ENCODE data around the gene GPER1. TPM values are rescaled to one million over a fixed set of nuclear protein-coding genes. Genes with fewer than 3 reads are reported as not detected.

The GPER1 gene
- total and polyA plus RNA-seq, 2 donors (not counting 3 experiments of a cell fraction or from before 2014, with no cell fraction given) = 0.77 to 2.3 TPM

DNA sequence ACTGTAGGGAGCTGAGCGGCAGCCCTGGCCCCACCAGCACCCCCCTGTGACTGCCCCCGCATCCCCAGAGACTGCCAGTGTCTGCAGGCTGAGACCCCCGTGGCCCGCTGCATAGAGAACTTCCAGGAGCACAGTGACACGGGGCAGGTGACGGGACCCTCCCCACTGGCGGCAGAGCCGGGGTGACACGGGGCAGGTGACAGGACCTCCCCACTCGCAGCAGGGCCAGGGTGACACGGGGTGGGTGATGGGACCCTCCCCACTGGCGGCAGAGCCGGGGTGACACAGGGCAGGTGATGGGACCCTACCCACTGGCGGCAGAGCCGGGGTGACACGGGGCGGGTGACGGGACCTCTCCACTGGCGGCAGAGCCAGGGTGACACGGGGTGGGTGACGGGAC is 2.3 kb downstream of the GPER1 start:
- FAIRE-seq (no peak), DNase-seq (ENCODE audit: low read depth, low spot score) (no peak)
- dilution Hi-C loops (cut with MboI; ENCODE audit: extremely low pct_ligation_motif_present, low sequenced_read_pairs) = no loop called here
- peaks cover 0 to 2% of the 10 kb centered on the region in 2 experiments for H3K36me3 ChIP-seq (ENCODE audit: control insufficient read depth in 2 of 2, extremely low read depth in 1 of 2, insufficient read depth in 2 of 2, low read length in 2 of 2)
- peaks cover 18% of the 10 kb centered on the region for H3K4me1 ChIP-seq (ENCODE audit: control insufficient read depth, extremely low read depth, insufficient read depth, low read length)
- ChIA-PET POLR2A (no interaction called here), CTCF (interaction anchor here (1.1 to 1.7 kb wide), 2 partner anchors 25 to 33 kb away, joined by 4 to 10 read pairs; no protein-coding TSS in a partner anchor)
- no peaks in the 10 kb centered on the region for H3K27me3 ChIP-seq (ENCODE audit: control insufficient read depth in 2 of 2, insufficient read depth in 2 of 2, low read length in 2 of 2)
- H3K79me2 ChIP-seq (ENCODE audit: control insufficient read depth, insufficient read depth, low read length) = no peaks in the 10 kb centered on the region
- H3K27ac ChIP-seq (ENCODE audit: insufficient read depth, low read depth, low read length) = no peak overlapping the region
- H3K4me3 ChIP-seq (replicated peaks in 1 of 3; ENCODE audit: insufficient read depth in 1 of 3, low read depth in 1 of 3, low read length in 3 of 3) = no peak overlapping the region
- intact Hi-C loops (cut with micrococcal nuclease) = no loop called here
- BruUV-seq (replicated peaks) = no TSS peak
- H4K20me1 ChIP-seq (replicated peaks; ENCODE audit: control insufficient read depth, extremely low read depth, insufficient read depth, low read length) = no peaks in the 10 kb centered on the region
- no peak overlapping the region for H2AFZ ChIP-seq (ENCODE audit: low read depth, low read length)
- no peaks in the 10 kb centered on the region for H3K9me3 ChIP-seq (replicated peaks; ENCODE audit: control insufficient read depth, insufficient read depth, low read length)
- H3K4me2 ChIP-seq (ENCODE audit: insufficient read depth, low read length) = no peak overlapping the region
- H3K9me1 ChIP-seq (replicated peaks; ENCODE audit: control insufficient read depth, extremely low read depth, insufficient read depth, low read length) = no peaks in the 10 kb centered on the region
- no peak overlapping the region for H3K9ac ChIP-seq (replicated peaks; ENCODE audit: extremely low read depth, insufficient read depth, low read length)
- TF ChIP-seq, protein P1, sequence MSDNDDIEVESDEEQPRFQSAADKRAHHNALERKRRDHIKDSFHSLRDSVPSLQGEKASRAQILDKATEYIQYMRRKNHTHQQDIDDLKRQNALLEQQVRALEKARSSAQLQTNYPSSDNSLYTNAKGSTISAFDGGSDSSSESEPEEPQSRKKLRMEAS (IDR thresholded peaks at IDR 0.05; ENCODE audit: insufficient read depth, insufficient read length) = no peak
- TF ChIP-seq FOS (IDR thresholded peaks at IDR 0.05; ENCODE audit: borderline replicate concordance, insufficient read depth, low read length) = no peak
- no peak for TF ChIP-seq GATA2 (IDR thresholded peaks at IDR 0.05; ENCODE audit: insufficient read depth, insufficient read length, low read depth, low read length)
- no peak for TF ChIP-seq JUN (IDR thresholded peaks at IDR 0.05; ENCODE audit: borderline replicate concordance, insufficient read depth, insufficient read length, low read depth)
- TF ChIP-seq EZH2 (IDR thresholded peaks at IDR 0.05; ENCODE audit: borderline replicate concordance, low read depth, low read length, severe bottlenecking) = no peak
- TF ChIP-seq, protein P2, sequence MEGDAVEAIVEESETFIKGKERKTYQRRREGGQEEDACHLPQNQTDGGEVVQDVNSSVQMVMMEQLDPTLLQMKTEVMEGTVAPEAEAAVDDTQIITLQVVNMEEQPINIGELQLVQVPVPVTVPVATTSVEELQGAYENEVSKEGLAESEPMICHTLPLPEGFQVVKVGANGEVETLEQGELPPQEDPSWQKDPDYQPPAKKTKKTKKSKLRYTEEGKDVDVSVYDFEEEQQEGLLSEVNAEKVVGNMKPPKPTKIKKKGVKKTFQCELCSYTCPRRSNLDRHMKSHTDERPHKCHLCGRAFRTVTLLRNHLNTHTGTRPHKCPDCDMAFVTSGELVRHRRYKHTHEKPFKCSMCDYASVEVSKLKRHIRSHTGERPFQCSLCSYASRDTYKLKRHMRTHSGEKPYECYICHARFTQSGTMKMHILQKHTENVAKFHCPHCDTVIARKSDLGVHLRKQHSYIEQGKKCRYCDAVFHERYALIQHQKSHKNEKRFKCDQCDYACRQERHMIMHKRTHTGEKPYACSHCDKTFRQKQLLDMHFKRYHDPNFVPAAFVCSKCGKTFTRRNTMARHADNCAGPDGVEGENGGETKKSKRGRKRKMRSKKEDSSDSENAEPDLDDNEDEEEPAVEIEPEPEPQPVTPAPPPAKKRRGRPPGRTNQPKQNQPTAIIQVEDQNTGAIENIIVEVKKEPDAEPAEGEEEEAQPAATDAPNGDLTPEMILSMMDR (IDR thresholded peaks at IDR 0.05; ENCODE audit: extremely low read depth in 1 of 2, insufficient read depth in 1 of 2, low read depth in 1 of 2, low read length in 2 of 2) = no peak
- no peak for TF ChIP-seq MYC (IDR thresholded peaks at IDR 0.05; ENCODE audit: low read depth, low read length)
- TF ChIP-seq POLR2A (IDR thresholded peaks at IDR 0.05; ENCODE audit: low read depth, low read length) = no peak
- no peak for TF ChIP-seq POLR2AphosphoS5 (IDR thresholded peaks at IDR 0.05; ENCODE audit: insufficient read depth, low read depth, low read length)
